MV-4-11 (cell line): Measurements from ENCODE around the gene PPHLN1.

ENCODE experiments used
- DNase-seq: peaks from one replicate; lab custom pipeline; 2025; lab: John Stamatoyannopoulos, UW

Gene PPHLN1

GRCh38 chr12:42442888-42443287, 116.9 kb downstream of the PPHLN1 start:
- DNase-seq: no peak

- no peak for DNase-seq
Observed at GRCh38 chr12:42444192-42444943, 118.4 kb downstream of the PPHLN1 start.

DNA sequence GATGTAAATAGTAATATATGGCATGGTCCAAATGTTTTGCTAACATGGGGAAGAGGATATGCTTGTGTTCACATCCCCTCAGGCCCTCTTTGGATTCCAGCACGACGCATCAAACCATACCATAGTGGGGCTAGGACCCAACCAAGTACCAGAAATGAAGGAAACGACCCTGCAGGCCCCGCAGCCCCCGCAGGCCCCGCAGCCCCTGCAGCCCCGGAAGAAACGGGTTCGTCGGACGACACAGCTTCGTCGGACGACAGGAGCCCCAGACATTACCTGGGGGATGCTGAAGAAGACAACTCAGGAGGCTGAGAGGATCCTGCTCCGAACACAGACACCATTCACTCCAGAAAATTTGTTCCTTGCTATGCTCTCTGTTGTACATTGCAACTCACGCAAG, 119.9 kb downstream of the PPHLN1 start:
- DNase-seq: no peak

GRCh38 chr12:42446761-42447160, 120.8 kb downstream of the PPHLN1 start:
- no peak for DNase-seq

DNA sequence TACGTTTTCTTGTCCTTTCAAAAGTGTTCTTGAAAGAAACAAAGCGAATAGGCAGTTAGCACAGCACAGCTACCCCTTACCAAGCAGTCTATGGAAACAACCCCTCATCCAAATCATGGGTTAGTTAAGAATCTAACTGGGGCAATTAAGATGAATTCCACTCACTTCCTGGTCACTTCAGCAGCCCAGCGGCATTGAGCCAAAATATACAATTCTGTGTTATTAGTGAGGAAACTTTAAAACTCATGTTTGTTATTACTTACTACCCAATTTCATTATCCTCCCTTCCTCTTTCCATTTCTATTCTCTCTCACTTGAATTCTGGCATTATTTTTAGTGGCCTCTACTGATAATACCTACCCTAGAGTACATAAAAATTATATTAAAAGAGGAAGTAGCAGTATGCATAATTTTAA, 121.4 kb downstream of the PPHLN1 start:
- DNase-seq: peak; percentile 5

- no peak for DNase-seq
Observed at GRCh38 chr12:42448841-42449240, 122.9 kb downstream of the PPHLN1 start.

GRCh38 chr12:42450248-42450647, 124.3 kb downstream of the PPHLN1 start:
- DNase-seq: no peak

GRCh38 chr12:42458575-42458974, 132.6 kb downstream of the PPHLN1 start:
- DNase-seq: no peak

DNA sequence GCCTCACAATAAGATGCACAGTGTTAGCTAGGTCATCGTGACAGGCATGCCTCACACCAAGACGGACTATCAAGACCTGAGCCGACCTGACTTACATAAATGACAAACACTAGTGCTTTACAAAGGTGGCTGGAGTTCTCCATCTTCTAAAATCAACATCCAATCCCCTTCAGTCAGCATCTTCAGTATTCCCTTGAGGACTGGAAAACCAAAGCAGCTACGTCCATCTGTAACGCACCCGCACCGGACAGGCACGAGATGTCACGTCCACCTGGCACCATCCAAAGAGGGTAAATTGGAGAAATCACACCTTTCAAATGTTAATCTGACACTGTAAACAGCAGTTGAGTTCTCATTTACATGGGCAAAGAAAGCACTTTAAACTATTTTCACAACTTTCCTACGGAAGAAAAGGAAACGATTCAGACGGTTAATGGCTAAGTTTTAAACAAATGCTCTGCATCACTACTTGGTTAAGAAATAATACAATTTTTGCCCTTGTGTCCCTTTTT, 133.4 kb downstream of the PPHLN1 start:
- no peak for DNase-seq

DNA sequence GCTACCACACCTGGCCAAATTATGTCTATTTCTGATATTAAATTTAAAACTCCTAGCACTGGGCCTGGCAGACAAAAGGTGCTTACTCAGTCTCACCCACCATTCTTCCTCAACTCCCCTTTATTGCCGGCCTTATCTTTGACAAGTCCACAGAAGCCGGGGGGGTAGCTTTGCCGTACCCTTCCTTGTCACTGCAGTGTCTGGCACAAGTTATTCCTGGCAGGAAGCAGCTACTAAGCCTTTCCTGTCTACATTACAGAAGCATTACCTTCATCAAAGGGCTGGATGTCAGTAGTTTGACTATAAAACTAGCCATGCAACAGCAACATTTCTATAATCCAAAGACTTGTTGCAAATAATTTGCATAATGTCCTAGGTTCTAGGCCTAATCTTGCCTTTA, 136.5 kb downstream of the PPHLN1 start:
- DNase-seq: no peak

DNA sequence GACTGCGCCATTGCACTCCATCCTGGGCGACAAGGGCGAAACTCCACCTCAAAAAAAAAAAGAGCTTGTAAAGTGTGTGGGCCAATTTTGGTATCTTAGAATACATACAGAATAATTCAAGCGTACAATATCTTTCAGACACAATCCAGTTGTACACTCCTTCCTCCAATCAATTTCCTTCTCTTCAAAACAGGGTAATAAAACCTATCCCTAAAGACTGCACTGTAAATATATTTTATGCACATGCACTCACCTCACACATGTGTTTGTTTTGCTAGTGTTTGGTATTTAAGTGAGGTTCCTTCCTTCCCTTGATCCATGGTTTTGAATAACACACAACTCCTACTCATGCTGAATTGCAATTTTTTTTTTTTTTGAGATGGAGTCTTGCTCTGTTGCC, 137.7 kb downstream of the PPHLN1 start:
- no peak for DNase-seq

DNA sequence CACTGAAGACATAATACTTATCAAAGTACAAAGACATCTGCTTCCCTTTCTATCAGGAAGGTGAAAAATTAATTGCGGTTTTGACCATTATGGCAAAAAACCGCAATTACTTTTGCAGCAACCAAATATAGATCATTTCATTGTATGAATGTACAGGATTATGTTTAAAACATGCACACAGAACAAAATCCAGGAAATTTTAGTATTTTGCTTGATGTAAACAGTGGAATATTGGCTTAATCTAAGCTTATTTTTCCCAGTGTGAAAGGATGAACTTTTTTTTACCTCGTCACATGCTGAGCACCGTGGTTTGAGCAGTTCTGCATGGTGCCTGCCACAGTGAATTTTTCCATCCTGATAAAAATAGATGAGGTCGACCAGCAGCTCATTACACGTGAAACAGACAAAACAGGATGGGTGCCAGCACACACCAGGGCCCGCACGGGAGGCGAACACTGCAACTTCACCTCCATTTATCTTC, 142.4 kb downstream of the PPHLN1 start:
- DNase-seq: peak; percentile 20

DNA sequence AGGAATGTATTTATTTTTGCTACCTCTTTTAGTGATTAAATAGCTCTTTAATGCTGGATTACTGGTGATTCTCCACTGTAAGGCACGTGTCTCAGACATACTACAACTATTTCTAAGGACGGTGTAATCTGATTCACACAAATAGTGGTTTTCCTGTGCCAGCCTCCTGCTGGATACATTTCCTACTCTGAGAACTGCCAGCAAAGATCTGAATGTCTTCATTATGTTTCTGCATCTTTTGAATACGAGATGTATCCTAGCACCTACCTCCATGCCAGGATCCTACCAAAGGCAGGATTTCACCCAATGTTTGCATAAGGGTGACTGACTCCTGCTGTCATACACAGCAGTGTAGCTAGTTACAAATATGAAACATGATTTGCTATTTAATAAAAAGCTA, 143.0 kb downstream of the PPHLN1 start:
- DNase-seq: no peak

DNA sequence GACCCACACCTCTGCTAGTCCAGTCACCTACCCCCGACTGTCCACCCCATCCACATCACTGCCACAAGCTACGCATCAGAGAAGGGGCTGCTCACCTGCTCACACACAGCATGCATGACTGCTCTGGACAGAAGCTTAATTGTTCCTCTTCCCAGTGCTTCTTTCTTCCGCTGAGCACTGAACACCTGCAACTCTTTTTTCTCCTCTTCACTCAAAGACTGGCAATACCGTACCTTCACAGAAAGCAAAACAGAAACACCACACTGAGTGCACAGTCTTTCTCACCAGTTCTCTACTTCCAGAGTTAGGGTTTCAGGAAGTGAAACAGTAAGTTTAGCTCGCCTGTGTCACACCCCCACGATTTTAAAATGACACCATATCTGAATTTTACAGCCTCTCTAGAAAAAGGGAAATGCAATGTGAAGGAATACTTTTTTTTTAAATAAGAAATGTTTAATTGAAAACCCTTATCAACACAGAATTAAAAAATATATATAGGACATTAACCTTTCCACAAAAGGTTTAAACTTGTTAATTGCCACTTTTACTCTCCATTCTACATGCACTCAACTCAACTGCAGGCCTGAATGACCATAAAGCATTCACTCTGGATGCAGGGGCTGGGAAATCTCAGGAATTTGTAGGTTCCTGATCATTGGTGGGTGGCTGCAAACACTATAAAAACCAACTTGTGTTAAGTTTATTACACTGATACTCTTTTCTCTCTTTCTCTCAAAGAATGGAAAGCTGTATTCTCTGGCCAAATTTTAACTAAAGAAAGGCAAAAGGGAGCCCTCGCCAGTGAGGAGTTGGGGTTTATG, 143.6 kb downstream of the PPHLN1 start:
- DNase-seq: peak; percentile 92

DNA sequence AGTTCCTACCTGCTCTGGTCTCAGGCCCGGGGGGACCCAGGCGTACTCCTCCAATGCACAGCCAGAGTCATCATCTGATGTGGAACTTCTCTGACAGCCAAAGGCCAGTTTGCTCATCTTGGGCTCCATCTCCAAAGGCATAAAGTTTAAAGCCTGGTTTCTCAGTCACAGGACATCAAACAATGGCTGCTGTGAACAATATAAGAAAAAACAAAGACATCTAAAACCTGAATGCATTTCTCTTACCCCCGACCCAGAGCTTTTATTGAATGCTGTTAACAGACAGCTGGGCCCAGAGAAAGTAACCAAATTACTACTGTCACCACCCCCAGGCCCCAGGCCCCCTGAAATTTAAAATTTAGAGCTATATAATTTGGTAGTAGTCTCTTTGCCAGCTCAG, 146.4 kb downstream of the PPHLN1 start:
- no peak for DNase-seq

- DNase-seq: no peak
Observed at GRCh38 chr12:42473130-42473529, 147.2 kb downstream of the PPHLN1 start.

- DNase-seq: no peak
Observed at GRCh38 chr12:42473561-42473960, 147.6 kb downstream of the PPHLN1 start.

GRCh38 chr12:42474391-42474790, 148.4 kb downstream of the PPHLN1 start:
- DNase-seq: no peak

DNA sequence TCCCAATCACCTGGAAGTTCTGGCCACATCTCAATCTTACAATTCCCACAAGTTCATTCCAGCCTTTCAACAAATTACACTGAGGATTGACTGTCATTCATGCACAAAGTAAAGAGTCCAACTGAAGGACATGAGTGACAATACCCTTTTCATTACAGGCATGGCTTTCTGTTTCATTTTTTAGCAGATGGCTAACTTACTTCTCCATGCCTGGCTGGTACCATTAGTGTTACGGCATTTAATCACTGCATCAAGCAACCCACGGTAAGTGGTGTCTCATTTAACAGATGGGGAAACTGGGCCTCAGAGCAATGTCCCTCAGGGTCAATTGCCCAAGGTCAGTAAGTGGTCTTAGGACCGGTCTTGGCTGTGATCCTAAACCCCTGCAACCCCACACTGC, 149.1 kb downstream of the PPHLN1 start:
- DNase-seq: no peak

GRCh38 chr12:42477941-42478340, 152.0 kb downstream of the PPHLN1 start:
- DNase-seq: no peak

- DNase-seq: no peak
Observed at GRCh38 chr12:42481368-42481767, 155.4 kb downstream of the PPHLN1 start.

DNA sequence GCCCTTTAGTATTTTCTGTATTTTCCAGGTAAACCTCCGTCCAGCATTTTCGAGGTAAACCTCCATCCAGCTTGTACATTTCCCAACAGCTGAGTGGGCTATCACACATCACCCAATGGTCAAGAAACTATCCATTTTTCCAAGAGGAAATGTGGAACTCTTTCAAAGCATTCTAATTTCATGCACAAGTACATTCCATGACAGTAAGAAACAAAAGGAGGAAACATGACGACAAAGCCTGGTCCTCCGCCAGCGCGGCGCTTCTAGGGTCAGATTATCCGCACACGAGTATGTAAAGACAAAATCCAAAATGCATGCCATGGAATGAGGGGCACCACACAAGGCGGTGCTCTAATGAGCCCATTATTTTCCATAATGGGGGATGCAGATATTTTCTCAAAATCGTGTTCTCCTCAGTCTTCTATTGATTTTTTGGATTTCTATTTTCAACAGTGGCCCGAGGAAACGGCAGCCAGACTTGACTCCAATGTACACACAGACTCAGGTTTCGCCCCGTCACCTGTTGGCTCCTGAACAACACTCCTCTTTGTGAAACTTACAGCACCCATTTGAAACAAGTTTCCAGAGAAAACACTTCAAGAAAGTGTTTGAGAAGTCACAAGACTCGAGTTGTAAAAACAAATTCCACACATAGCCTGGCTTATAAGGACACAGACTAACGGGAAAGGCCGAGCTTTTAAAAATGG, 156.2 kb downstream of the PPHLN1 start:
- DNase-seq: no peak
